Central memory CD8-positive, alpha-beta T cell (primary cell): ENCODE data around the gene ABHD17B.

Experiments
- ATAC-seq: fragments of 150-1000 bp; cut with Tn5 transposase; replicated peaks from 2 replicates; pipeline ENCODE4 v1.10.0; 2022; ENCODE audit warnings: mild to moderate bottlenecking, moderate FRiP score, moderate number of reproducible peaks; ENCODE audit not compliant: poor library complexity, severe bottlenecking; ENCODE audit errors: extremely low read depth
- DNase-seq, 2 donors: peaks; one replicate each; pipeline ENCODE4 v3.0.0; 2021; ENCODE audit warnings: low spot score in 2 of 2
- H3K27ac Mint-ChIP-seq: one replicate; pipeline ENCODE4 v1.8.0; 2022; ENCODE audit warnings: low read depth, mild to moderate bottlenecking, moderate library complexity, mixed read lengths
- H3K27me3 Mint-ChIP-seq: one replicate; pipeline ENCODE4 v1.8.0; 2022; ENCODE audit warnings: mixed read lengths
- H3K36me3 Mint-ChIP-seq: one replicate; pipeline ENCODE4 v1.8.0; 2022; ENCODE audit warnings: mild to moderate bottlenecking, moderate library complexity, mixed read lengths; ENCODE audit not compliant: insufficient read depth
- H3K4me1 Mint-ChIP-seq: one replicate; pipeline ENCODE4 v1.8.0; 2022; ENCODE audit warnings: mixed read lengths
- H3K4me3 Mint-ChIP-seq: one replicate; pipeline ENCODE4 v1.8.0; 2022; ENCODE audit warnings: mild to moderate bottlenecking, moderate library complexity, mixed read lengths
- H3K9me3 Mint-ChIP-seq: one replicate; pipeline ENCODE4 v1.8.0; 2022; ENCODE audit warnings: mixed read lengths

ABHD17B gene

GRCh38 chr9:71928806-71929205 is 17.8 kb upstream of the ABHD17B start:
- DNase-seq, result no peak
- no peak overlapping the region for H3K27ac Mint-ChIP-seq
- no peak overlapping the region for H3K4me3 Mint-ChIP-seq
- no peaks in the 10 kb centered on the region for H3K27me3 Mint-ChIP-seq
- ATAC-seq, result no peak
- peaks cover 14% of the 10 kb centered on the region for H3K4me1 Mint-ChIP-seq
- no peaks in the 10 kb centered on the region for H3K9me3 Mint-ChIP-seq
- peaks cover 2% of the 10 kb centered on the region for H3K36me3 Mint-ChIP-seq

DNA sequence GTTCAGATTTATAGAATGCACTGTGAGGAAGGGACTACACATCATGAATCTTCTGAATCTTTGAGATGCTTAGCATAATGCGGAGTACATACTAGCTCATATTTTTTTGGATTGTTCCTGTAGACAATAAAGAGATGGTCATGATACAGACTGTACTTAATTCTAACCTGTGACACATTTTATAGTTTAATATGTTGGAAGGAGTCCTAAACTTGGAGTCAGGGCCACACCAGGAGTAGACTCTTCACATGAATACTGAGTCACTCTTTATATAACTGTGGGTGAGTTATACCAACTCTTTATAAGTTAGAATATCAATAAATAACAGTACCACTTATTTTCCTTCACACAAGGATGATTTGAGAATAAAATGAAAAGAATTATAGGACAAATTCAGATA is 17.4 kb upstream of the ABHD17B start:
- Mint-ChIP-seq H3K36me3 (peaks cover 2% of the 10 kb centered on the region), H3K4me1 (peaks cover 19% of the 10 kb centered on the region), H3K4me3 (no peak overlapping the region), H3K9me3 (no peaks in the 10 kb centered on the region), H3K27ac (no peak overlapping the region), H3K27me3 (no peaks in the 10 kb centered on the region)
- no peak for ATAC-seq
- no peak for DNase-seq

GRCh38 chr9:71925834-71926233 is 14.8 kb upstream of the ABHD17B start:
- Mint-ChIP-seq H3K4me3 (no peak overlapping the region), H3K27me3 (no peaks in the 10 kb centered on the region)
- ATAC-seq, result no peak

DNA sequence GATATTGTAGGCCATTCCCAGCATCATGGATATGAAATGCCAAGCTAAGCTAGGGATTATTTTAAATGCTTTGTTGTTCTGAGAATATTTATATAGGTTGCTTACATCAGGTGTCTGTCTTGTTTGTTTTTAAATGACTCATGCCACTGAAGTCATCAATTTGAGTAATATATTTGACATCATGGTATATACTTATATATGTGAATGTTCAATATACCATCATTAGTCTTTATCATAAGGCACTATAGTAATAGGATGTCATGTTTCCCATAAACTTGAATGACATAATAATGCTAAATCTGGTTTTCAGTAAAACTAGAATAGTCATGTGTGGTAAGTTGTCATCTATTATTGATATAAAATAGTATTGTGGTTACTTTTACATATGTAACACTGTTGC is 13.6 kb upstream of the ABHD17B start:
- ATAC-seq, result no peak
- peaks cover 22% of the 10 kb centered on the region for H3K4me1 Mint-ChIP-seq
- no peak for DNase-seq
- H3K4me3 Mint-ChIP-seq, result no peak overlapping the region
- H3K27me3 Mint-ChIP-seq, result no peaks in the 10 kb centered on the region
- H3K9me3 Mint-ChIP-seq, result no peaks in the 10 kb centered on the region
- peaks cover 5% of the 10 kb centered on the region for H3K36me3 Mint-ChIP-seq
- no peak overlapping the region for H3K27ac Mint-ChIP-seq

More at GRCh38 chr9:71925834-71926233, 14.8 kb upstream of the ABHD17B start:
- peaks cover 22% of the 10 kb centered on the region for H3K4me1 Mint-ChIP-seq
- H3K9me3 Mint-ChIP-seq, result no peaks in the 10 kb centered on the region
- peaks cover 5% of the 10 kb centered on the region for H3K36me3 Mint-ChIP-seq
- no peak overlapping the region for H3K27ac Mint-ChIP-seq
- DNase-seq, result no peak

GRCh38 chr9:71921190-71921814 is 10.3 kb upstream of the ABHD17B start:
- no peak overlapping the region for H3K27ac Mint-ChIP-seq
- ATAC-seq, result no peak
- DNase-seq, result no peak
- H3K4me3 Mint-ChIP-seq, result no peak overlapping the region
- no peaks in the 10 kb centered on the region for H3K27me3 Mint-ChIP-seq
- peaks cover 33% of the 10 kb centered on the region for H3K4me1 Mint-ChIP-seq
- H3K36me3 Mint-ChIP-seq, result peaks cover 7% of the 10 kb centered on the region
- no peaks in the 10 kb centered on the region for H3K9me3 Mint-ChIP-seq

GRCh38 chr9:71920456-71921189 is 9.6 kb upstream of the ABHD17B start:
- DNase-seq (no peak), ATAC-seq (no peak)
- Mint-ChIP-seq H3K36me3 (peaks cover 7% of the 10 kb centered on the region), H3K9me3 (no peaks in the 10 kb centered on the region), H3K4me1 (peaks cover 38% of the 10 kb centered on the region), H3K4me3 (no peak overlapping the region), H3K27ac (no peak overlapping the region), H3K27me3 (no peaks in the 10 kb centered on the region)

DNA sequence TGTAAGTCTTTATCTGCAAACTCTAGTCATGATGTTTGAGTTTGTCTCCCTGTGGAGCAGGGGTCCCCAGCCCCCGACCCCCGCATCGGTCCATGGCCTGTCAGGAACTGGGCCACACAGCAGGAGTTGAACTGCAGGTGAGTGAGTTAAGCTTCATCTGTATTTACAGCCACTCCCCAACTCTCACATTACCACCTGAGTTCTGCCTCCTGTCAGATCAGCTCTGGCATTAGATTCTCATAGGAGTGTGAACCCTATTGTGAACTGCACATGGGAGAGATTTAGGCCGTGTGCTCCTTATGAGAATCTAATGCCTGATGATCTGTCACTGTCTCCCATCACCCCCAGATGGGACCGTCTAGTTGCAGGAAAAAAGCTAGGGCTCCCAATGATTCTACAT is 7.4 kb upstream of the ABHD17B start:
- ATAC-seq, result no peak
- Mint-ChIP-seq H3K4me3 (no peak overlapping the region), H3K27ac (no peak overlapping the region), H3K27me3 (no peaks in the 10 kb centered on the region), H3K9me3 (no peaks in the 10 kb centered on the region), H3K36me3 (peaks cover 8% of the 10 kb centered on the region), H3K4me1 (peaks cover 36% of the 10 kb centered on the region)
- DNase-seq, result no peak

DNA sequence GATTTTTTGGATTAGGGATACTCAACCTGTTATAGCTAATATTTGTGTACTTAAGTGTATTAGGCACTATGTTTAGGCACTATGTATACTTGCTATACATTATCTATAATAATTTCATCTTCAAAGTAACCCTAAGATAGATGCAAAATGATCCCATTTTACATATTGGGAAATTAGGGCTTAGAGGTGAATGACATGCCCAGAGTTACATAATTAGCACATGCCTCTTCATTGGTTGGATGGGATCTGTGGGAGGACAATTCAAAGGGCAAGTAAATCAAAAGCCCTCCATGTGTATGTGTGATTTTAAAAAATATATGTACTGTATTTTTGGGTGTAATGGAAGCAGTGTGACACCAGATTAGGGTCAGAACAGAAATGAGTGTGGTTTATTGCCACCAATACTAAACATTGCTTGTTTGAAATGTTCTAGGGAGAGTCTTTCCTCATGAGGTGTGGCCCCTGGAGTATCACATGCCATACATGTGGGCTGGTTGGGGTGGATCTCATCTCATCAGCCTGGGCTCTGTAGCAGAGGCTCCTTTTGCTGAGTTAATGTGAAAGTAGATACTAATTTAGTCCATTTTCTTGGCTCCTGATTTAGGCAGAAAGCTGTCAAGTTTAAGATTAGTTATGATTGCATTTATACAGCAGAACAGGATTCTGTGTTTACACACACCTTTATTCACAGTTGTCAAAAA is 6.0 kb upstream of the ABHD17B start:
- DNase-seq (no peak), ATAC-seq (no peak)
- Mint-ChIP-seq H3K27me3 (no peaks in the 10 kb centered on the region), H3K36me3 (peaks cover 8% of the 10 kb centered on the region), H3K27ac (no peak overlapping the region), H3K4me3 (no peak overlapping the region), H3K4me1 (peaks cover 34% of the 10 kb centered on the region), H3K9me3 (no peaks in the 10 kb centered on the region)

DNA sequence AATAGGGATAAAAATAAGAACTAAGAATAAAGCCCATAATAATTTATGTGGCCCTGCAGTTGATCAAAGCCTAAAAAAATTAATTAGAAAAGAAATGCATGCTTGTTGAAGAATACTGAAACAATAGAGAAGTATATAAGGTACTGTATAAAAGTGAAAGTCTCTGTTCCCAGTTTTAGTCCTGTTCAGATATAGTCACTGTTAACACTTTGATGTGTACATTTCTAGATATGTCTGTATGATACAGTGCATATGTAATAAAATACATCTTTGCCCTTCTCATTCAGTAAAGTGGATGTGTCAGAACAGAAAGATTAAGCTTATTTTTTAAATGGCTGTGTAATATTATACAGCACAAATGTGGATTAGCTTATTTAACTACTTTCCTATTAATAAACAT is 4.5 kb upstream of the ABHD17B start:
- Mint-ChIP-seq H3K27me3 (no peaks in the 10 kb centered on the region), H3K4me3 (no peak overlapping the region), H3K9me3 (no peaks in the 10 kb centered on the region), H3K4me1 (peaks cover 43% of the 10 kb centered on the region), H3K36me3 (peaks cover 14% of the 10 kb centered on the region), H3K27ac (no peak overlapping the region)
- DNase-seq (no peak), ATAC-seq (no peak)

DNA sequence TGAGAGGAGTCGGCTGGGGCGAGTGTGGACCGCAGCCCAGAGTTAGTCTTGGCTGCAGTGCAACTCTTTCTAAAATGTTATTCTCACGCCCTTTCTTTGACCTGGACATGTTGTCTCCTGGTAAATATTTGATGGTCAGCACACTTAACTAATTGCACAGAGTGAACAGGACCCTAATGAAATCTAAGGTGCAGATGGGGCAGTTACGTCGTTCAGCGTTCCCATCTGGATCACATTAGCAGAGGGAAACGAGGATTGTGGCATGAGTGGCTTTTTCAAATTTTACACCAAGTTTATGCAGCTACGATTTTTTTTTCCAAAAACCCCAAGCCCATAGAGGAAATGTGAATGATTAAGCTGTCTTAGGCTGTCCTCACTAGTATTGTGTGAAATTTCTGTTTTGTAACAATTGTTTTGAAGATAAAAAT is 929 bp upstream of the ABHD17B start:
- DNase-seq, result no peak
- ATAC-seq, result no peak
- H3K27me3 Mint-ChIP-seq, result no peaks in the 10 kb centered on the region
- peak overlapping the region; percentile 94 for H3K27ac Mint-ChIP-seq
- H3K4me1 Mint-ChIP-seq, result peaks cover 66% of the 10 kb centered on the region
- no peaks in the 10 kb centered on the region for H3K9me3 Mint-ChIP-seq
- peaks cover 18% of the 10 kb centered on the region for H3K36me3 Mint-ChIP-seq
- peak overlapping the region; percentile 99 for H3K4me3 Mint-ChIP-seq

DNA sequence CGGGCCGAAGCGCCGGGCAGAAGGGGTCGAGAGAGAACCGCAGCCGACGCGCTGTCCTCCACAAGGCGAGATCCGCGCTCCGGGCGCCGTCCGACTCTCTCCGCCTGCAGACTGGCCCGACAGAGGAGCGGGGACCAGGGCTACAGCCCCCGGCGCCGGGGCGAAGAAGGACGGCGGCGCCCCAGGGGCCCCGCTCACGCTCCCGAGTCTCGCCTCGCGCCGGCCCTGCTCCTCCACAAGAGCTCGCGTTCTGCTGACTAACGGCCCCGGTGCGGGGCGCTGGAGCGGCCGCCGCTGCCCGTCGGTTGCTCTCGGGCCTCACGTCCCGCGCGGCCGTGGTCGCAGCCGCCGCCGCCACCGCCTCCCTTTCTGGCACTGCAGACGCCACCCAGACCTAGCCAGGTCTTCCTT is 338 bp downstream of the ABHD17B start:
- Mint-ChIP-seq H3K27ac (peak overlapping the region; percentile 94), H3K36me3 (peaks cover 23% of the 10 kb centered on the region), H3K9me3 (no peaks in the 10 kb centered on the region), H3K4me3 (peak overlapping the region; percentile 99), H3K4me1 (peaks cover 62% of the 10 kb centered on the region), H3K27me3 (no peaks in the 10 kb centered on the region)
- ATAC-seq (peak; percentile 15), DNase-seq (no peak)

GRCh38 chr9:71909887-71910649 is 925 bp downstream of the ABHD17B start:
- H3K27me3 Mint-ChIP-seq, result no peaks in the 10 kb centered on the region
- peaks cover 60% of the 10 kb centered on the region for H3K4me1 Mint-ChIP-seq
- peak overlapping the region; percentile 99 for H3K4me3 Mint-ChIP-seq
- peak overlapping the region; percentile 94 for H3K27ac Mint-ChIP-seq
- no peaks in the 10 kb centered on the region for H3K9me3 Mint-ChIP-seq
- peaks cover 24% of the 10 kb centered on the region for H3K36me3 Mint-ChIP-seq
- no peak for ATAC-seq
- no peak for DNase-seq
